ENCODE measurements around the gene NDUFV3. TPM values are rescaled to one million over a fixed set of nuclear protein-coding genes. Genes with fewer than 3 reads are reported as not detected.

Gene NDUFV3
- polyA plus RNA-seq, 1 of the 3 experiments (the other 2 are of a cell fraction), result 32.9 TPM

DNA sequence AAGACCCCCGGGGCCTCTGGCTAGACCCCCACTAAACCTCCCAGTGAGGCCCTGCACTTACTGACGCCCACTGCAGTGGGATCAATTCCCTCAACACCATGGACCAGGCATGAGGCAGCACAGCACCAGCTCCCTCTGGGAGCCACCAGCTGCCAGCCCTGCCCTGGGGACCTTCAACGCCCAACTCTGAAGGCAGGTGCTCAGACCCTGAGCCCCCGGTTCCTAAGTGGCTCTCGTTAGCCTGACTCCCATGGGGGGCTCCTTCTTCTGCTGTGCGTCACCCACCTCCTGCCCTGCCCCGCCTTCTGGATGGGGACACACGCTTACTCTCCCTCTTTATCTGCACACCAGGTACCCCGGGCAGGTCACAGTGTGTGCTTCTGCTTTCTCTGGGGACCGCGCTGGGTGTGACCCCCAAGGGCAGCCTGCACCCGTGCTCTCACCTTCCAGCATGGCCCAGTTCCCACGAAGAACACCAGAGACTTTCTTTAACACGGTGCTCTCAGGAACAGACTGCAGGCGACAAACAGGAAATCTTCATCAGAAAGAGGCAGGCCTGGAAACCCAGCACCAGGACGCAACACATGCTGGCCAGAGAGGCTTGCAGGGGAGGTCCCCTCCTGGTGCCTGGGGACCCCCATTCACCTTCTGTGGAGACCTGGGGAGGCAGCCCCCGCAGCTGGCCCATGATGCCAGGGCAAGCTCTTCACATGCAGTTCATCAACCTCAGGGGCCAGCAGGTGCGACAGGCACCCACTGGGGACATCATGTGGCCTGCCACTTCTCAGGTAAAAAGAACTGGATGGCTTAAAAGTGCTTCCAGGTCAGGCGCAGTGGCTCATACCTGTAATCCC, 41.1 kb upstream of the NDUFV3 start:
- Histone ChIP-seq H3K27me3 (ENCODE audit: insufficient read depth) (no peaks in the 10 kb centered on the region), H2AFZ (ENCODE audit: low read depth) (no peak overlapping the region), H3K36me3 (replicated peaks in 1 of 2; ENCODE audit: control insufficient read depth in 1 of 2, insufficient read depth in 2 of 2, low read length in 1 of 2) (peaks cover 7 to 87% of the 10 kb centered on the region in 2 experiments), H3F3A (replicated peaks; ENCODE audit: insufficient read depth) (no peaks in the 10 kb centered on the region), H3K9me2 (no peaks in the 10 kb centered on the region), H4K20me1 (ENCODE audit: insufficient read depth) (peaks cover 5% of the 10 kb centered on the region; the same call in 1 of the 2 replicates), H3K4me1 (ENCODE audit: control insufficient read depth in 1 of 2, insufficient read depth in 2 of 2, low read depth in 1 of 2, low read length in 1 of 2) (no peaks in the 10 kb centered on the region), H3K4me3 (ENCODE audit: low read depth in 2 of 2, low read length in 1 of 2) (no peak overlapping the region), H3K27ac (ENCODE audit: low read depth in 2 of 2, low read length in 1 of 2) (no peak overlapping the region), H3K79me2 (ENCODE audit: insufficient read depth) (0 out of 2 replicates have a peak, but pooled peaks cover 6% of the 10 kb centered on the region), H3K9ac (no peak overlapping the region), H3K4me2 (no peak overlapping the region), H3K9me3 (no peaks in the 10 kb centered on the region)
- 94% methylated on average over 10 of the region's 19 CpGs for WGBS (ENCODE audit: low lambda C conversion rate)
- no peak for TF ChIP-seq FOXM1 (IDR thresholded peaks at IDR 0.05; ENCODE audit: low read depth)
- TF ChIP-seq CTCF (IDR thresholded peaks at IDR 0.05), result no peak
- TF ChIP-seq CHD2 (IDR thresholded peaks at IDR 0.05; ENCODE audit: low read length, partially characterized antibody), result no peak
- no peak for TF ChIP-seq GATA2 (CRISPR knock-in tag; IDR thresholded peaks at IDR 0.05)
- TF ChIP-seq TEAD4 (IDR thresholded peaks at IDR 0.05; ENCODE audit: borderline replicate concordance, insufficient read depth), result no peak
- no peak for TF ChIP-seq MXI1 (IDR thresholded peaks at IDR 0.05; ENCODE audit: low read depth, low read length)
- no peak for TF ChIP-seq ELF1 (IDR thresholded peaks at IDR 0.05)
- TF ChIP-seq FOSL2 (IDR thresholded peaks at IDR 0.05; ENCODE audit: borderline replicate concordance, low read depth), result no peak
- no peak for TF ChIP-seq RAD21 (IDR thresholded peaks at IDR 0.05; ENCODE audit: low read length)
- TF ChIP-seq MEF2A (IDR thresholded peaks at IDR 0.05; ENCODE audit: borderline replicate concordance, low read depth), result no peak
- TF ChIP-seq, protein P1, sequence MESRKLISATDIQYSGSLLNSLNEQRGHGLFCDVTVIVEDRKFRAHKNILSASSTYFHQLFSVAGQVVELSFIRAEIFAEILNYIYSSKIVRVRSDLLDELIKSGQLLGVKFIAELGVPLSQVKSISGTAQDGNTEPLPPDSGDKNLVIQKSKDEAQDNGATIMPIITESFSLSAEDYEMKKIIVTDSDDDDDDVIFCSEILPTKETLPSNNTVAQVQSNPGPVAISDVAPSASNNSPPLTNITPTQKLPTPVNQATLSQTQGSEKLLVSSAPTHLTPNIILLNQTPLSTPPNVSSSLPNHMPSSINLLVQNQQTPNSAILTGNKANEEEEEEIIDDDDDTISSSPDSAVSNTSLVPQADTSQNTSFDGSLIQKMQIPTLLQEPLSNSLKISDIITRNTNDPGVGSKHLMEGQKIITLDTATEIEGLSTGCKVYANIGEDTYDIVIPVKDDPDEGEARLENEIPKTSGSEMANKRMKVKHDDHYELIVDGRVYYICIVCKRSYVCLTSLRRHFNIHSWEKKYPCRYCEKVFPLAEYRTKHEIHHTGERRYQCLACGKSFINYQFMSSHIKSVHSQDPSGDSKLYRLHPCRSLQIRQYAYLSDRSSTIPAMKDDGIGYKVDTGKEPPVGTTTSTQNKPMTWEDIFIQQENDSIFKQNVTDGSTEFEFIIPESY (IDR thresholded peaks at IDR 0.05; ENCODE audit: borderline replicate concordance, low read depth), result no peak
- DNase-seq, result no peak
- POLR2A ChIA-PET, result no interaction called here
- CTCF ChIA-PET, result interaction anchor here (1.3 to 1.6 kb wide), 3 partner anchors 12 to 259 kb away, joined by 3 to 4 read pairs (median 3); no protein-coding TSS in a partner anchor

All from SK-N-SH (cell line).